GM15510 (cell line): ENCODE measurements around the gene ANKS4B.

Experiments used
- POLR2A ChIP-seq: IDR thresholded peaks from 3 replicates; pipeline ENCODE4 v1.6.1; 2011; ENCODE audit warnings: borderline replicate concordance; ENCODE audit not compliant: insufficient read length; ENCODE audit errors: extremely low read depth

The ANKS4B gene

GRCh38 chr16:21301168-21301894 lies 67.8 kb downstream of the ANKS4B start:
- peak; percentile 68 for TF ChIP-seq POLR2A

- no peak for TF ChIP-seq POLR2A
These were observed 68.4 kb downstream of the ANKS4B start for GRCh38 chr16:21301895-21302291.

DNA sequence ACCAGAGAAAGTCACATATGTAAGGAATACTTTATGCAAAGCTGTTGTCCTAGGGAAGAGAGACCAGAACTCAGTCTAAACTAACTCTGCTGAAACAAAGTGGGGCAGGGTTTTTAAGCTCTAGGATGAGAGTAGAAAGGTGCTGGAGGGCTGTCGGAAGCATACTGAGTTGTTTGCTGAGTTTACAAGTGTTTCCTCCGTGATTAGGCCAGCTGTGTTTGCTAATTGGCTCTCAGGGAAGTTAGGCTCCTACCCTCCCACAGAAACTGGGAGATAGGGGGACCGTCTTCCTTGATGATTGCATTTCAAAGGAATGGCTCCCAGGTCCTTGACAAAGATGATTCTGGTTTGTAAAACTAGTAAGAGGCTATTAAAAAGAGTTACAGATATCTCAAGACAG lies 69.0 kb downstream of the ANKS4B start:
- TF ChIP-seq POLR2A, result no peak

DNA sequence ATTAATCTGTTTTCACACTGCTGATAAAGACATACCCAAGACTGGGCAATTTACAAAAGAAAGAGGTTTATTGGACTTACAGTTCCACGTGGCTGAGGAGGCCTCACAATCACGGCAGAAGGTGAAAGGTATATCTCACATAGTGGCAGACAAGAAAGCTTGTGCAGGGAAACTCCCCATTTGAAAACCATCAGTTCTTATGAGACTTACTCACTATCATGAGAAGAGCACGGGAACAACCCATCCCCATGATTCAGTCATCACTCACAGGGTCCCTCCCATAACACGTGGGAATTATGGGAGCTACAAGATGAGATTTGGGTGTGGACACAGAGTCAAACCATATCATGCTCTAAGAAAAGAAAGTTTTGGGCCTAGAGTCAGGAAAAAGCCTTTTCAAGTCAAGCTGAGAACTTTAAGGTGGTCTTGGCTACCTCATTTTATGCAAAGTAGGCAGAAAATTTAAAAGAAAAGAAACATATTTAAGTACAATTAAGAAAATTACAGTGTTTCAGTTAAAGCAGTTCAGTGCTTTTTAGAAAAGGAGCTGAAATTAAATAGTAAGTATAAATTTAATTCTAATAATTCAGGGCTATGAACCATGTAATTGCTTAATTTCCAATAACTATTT lies 69.5 kb downstream of the ANKS4B start:
- no peak for TF ChIP-seq POLR2A
